ENCODE results near the gene STAG1.

GRCh38 chr3:136437043-136437442, 315.1 kb downstream of the STAG1 start:
- TF ChIP-seq POLR2A (IDR thresholded peaks at IDR 0.05) = no peak
- TF ChIP-seq, protein P1, sequence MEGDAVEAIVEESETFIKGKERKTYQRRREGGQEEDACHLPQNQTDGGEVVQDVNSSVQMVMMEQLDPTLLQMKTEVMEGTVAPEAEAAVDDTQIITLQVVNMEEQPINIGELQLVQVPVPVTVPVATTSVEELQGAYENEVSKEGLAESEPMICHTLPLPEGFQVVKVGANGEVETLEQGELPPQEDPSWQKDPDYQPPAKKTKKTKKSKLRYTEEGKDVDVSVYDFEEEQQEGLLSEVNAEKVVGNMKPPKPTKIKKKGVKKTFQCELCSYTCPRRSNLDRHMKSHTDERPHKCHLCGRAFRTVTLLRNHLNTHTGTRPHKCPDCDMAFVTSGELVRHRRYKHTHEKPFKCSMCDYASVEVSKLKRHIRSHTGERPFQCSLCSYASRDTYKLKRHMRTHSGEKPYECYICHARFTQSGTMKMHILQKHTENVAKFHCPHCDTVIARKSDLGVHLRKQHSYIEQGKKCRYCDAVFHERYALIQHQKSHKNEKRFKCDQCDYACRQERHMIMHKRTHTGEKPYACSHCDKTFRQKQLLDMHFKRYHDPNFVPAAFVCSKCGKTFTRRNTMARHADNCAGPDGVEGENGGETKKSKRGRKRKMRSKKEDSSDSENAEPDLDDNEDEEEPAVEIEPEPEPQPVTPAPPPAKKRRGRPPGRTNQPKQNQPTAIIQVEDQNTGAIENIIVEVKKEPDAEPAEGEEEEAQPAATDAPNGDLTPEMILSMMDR (IDR thresholded peaks at IDR 0.05) = no peak

All from vagina (tissue), 2 donors.